Gastroesophageal sphincter (tissue), 3 donors: Measurements from ENCODE around the gene ARHGAP42.

Source experiments
- EP300 ChIP-seq: sonication (generic); formaldehyde crosslinking; IDR thresholded peaks from one replicate; pipeline ENCODE4 v1.6.1; 2017; ENCODE audit warnings: antibody characterized with exemption, mild to moderate bottlenecking
- POLR2A ChIP-seq, 2 donors: fragments of 450-650 bp; IDR thresholded peaks; one replicate each; pipeline ENCODE4 v1.6.1; 2017; ENCODE audit warnings: antibody characterized with exemption in 2 of 2, mild to moderate bottlenecking in 2 of 2, moderate library complexity in 1 of 2
- POLR2AphosphoS5 ChIP-seq: sonication (generic); formaldehyde crosslinking; IDR thresholded peaks from one replicate; pipeline ENCODE4 v1.6.1; 2017; ENCODE audit warnings: antibody characterized with exemption
- TF ChIP-seq, protein P1 (sequence below), 4 experiments: fragments of 200-600 bp in 2 of 4; fragments of 450-650 bp in 2 of 4; sonication (generic) in 1 of 4; IDR thresholded peaks; one replicate each; pipeline ENCODE4 v1.5.1; 2017 to 2019; ENCODE audit warnings: antibody characterized with exemption in 4 of 4, mild to moderate bottlenecking in 2 of 4, moderate library complexity in 2 of 4

DNA sequence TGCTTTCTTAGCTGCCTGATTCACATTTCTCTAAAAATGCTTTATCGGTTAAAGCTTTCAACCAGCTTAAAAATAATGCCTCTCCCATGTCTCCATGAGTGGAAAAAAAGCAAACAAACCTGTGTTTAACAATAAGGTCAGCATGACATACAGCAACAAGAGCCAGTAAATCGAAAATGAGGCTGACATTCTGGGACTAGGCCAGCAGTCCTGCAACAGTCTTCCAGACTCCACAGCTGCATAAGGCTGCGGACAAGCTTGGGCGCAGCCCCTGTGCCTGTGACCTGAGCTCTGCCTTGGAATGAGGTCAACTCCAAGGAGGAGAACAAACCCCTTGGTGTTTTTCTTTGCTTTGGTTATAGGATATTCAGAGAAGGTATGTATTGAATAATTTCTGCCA is 347.0 kb downstream of the ARHGAP42 start:
- TF ChIP-seq, protein P1, sequence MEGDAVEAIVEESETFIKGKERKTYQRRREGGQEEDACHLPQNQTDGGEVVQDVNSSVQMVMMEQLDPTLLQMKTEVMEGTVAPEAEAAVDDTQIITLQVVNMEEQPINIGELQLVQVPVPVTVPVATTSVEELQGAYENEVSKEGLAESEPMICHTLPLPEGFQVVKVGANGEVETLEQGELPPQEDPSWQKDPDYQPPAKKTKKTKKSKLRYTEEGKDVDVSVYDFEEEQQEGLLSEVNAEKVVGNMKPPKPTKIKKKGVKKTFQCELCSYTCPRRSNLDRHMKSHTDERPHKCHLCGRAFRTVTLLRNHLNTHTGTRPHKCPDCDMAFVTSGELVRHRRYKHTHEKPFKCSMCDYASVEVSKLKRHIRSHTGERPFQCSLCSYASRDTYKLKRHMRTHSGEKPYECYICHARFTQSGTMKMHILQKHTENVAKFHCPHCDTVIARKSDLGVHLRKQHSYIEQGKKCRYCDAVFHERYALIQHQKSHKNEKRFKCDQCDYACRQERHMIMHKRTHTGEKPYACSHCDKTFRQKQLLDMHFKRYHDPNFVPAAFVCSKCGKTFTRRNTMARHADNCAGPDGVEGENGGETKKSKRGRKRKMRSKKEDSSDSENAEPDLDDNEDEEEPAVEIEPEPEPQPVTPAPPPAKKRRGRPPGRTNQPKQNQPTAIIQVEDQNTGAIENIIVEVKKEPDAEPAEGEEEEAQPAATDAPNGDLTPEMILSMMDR (IDR thresholded peaks at IDR 0.05): no peak
- TF ChIP-seq POLR2AphosphoS5 (no peak), POLR2A (IDR thresholded peaks at IDR 0.05) (no peak), EP300 (no peak)
